HG03108 (cell line): ENCODE results near the gene ARRB1.
"Not testable (repeated sequence)": the region's sequence is repeated elsewhere in the genome, so short reads cannot be mapped to it uniquely, and the experiment has no call there.

Experiments
- ATAC-seq: cut with Tn5 transposase; IDR thresholded peaks from one replicate; pipeline ENCODE4 v1.9.1; 2021; ENCODE audit warnings: moderate library complexity; ENCODE audit not compliant: unreplicated experiment

The ARRB1 gene

DNA sequence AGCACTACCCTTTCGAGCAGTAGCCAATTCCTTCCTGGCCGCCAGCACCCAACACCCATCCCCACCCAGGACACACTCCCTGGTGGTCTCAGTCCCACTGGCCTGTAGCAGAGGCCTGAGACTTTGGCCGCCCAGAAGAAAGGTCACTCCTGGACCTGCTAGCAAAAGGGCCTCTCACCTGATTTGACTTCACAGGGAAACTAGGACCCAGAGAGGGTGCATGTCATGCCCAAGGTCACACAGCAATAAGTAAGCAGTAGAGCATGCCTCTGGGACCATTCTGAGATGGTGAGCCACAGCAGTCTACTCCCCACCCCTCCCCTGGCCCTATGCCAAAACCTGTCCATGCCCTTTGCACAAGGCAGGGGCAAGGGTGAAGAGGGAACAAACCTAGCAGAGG is 7.3 kb downstream of the ARRB1 start:
- ATAC-seq = no peak

DNA sequence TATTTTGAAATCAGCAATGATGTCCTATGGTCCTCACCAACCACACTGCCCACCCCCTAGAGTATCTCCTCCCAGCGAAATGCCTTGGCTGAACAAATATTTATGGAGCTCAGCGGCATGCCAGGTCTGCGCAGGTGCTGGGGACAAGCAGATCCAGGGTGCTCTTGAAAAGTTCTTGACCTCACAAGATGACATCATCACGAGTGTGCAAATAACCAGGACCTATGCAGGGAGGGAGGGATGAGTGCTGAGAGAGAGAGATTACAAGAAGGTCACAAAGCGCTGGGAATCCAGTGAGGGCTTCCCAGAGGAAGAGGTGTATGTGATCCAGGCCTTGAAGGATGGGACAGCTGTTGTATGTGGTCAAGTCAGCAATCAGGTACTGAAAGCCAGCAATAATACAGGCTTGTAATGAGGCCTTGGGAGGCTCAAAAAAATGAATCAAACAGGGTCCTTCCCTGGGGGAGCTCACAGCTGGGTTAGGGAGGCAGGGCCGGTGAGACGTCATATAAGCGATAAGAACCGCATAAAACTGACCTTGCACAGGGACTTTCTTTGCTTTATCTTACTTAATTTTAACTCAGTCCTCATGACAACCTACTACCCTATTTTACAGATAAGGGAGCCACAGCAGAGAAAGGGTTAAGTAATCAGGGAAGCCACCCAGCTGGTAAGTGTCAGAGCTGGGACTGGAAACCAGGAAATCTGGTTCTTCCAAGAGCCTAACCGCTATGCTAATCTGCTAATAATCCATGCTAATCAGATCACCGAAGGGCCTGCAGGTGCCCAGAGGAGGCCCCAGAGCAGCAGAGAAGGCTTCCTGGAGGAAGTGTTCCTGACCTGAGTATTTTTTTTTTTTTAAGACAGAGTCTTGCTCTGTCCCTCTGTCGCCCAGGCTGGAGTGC is 8.2 kb downstream of the ARRB1 start:
- no peak for ATAC-seq

DNA sequence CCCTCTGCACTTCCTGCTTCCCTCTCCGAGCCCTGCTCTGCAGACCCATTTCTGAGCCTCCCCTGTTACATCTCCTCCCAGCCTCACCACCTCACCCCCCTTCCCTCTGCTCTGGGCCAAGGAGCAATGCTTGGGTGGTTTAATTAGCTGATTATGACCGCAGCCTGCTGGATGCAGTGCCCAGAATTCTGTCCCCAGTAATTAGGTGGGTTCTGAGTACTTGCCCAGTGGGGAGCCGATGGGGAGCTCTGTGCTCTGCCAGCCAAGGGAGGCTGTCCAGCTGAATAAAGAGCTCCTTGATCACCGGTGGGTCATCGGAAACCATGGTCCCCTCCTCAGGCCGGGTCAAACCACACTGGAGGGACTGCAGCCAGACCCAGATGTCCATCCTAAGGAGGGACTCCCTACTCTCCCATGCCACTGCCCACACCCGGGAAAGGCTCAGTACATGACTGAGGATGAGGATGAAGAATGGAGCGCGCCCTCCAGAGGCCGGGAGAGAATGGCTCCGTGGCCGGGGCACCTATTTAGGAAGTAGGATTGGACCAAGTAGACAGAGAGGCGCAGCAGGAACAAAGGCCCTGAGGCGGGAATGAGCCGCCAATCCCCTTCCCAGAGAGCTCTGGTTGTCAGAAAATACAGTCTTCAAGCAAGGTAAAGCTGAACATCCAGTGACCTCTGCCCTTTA is 9.1 kb downstream of the ARRB1 start:
- ATAC-seq = no peak

DNA sequence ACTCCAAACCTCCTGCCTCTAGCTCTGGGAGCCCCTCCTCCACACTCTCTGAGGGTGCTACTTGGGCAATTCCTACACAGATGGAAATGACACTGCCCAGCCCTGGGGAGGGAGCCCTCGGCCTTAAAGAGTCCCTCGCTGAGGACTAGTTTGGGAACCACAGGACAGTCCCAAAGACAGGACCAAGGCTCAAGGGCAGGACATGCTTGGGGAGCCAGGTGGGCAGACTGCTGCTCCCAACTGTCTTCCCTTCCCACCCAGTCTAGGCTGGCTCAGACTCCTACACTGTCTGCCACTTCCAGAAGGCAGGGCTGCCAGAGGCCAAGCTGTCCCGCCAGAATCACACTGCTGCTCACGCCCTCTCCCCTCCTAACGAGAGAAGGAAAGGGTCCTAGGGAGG is 9.8 kb downstream of the ARRB1 start:
- no peak for ATAC-seq

DNA sequence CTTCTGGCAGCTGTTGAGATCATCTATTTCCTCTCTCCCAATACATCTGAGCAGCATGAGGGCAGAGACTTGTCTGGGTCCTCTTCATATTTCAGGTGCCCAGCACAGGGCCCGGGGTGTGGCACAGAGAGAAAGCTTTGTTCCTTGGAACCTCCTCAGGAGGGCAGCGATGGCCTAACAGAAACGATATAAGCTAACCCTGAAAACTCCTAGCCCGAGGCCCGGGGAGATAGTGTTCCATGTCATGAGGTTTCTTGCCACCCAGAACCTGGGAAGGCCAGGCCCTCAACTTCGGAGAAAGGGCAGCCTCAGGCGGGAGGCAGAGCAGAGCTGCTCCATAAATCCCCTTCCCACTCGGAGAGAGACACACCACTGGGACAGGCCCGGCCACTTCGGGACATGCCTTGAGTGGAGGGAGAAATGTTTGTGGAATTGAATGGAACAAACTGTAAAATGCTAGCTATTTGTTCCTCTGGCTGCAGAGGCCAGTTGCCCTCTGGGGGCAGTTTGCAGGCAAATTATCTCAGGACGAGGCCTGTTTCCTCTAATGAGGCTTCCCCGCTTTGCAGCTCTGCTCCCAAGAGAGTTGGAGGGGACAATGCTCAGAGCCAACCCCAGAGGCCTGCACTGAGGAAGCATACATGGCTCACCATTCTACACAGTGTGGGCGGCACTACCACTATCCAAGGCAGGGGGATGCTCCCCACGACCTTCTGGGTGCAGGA is 11.6 kb downstream of the ARRB1 start:
- no peak for ATAC-seq

DNA sequence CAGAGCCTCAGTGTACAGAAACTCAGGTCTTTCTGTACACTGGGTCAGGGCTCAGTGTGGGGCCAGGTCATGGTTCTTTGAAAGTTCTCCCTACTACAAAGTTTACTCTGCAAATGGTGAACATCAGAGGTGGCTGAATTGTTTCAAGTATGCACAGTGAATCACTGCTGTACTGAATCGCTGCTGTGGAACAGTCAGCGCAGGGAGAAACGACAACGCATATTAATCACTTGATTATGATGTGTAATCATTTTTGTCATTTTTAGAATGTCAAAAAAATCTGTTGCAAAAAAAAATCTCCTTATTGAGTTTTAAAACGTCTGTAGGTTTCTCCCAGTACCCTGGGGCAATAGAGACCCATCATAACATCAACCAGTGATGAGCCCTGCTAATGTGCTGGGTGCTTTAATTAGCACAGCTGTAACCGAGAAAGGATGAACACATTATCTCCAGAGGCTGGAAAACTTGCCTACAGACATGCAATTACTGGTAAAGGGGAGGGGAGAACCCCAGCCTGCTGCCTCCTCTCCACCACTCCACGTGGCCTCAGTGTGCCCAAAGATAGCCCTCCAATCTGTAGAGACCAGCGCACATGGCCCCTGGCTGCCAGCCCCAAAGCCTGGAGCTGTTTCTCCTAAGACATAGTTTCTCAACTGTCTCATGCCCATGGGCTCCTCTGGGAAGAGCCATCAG is 12.8 kb downstream of the ARRB1 start:
- no peak for ATAC-seq

DNA sequence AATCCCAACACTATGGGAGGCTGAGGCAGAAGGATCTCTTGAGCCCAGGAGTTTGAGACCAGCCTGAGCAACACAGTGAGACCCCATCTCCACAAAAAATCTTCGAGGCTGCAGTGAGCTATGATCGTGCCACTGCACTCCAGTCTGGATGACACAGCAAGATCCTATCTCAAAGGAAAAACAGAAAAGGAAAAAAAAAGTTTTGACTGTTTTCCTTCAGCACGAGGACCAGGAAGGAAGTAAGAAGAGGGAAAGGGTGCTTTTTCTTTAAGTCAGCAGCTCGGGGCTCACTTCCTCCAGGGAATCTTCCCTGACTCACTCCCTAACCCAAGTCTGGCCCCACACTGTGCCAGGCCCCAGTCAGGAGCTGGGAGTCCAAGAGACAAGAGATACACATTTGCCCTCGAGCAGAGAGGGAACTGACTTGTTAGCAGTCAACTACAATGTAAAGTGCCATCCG is 14.2 kb downstream of the ARRB1 start:
- ATAC-seq = no peak

DNA sequence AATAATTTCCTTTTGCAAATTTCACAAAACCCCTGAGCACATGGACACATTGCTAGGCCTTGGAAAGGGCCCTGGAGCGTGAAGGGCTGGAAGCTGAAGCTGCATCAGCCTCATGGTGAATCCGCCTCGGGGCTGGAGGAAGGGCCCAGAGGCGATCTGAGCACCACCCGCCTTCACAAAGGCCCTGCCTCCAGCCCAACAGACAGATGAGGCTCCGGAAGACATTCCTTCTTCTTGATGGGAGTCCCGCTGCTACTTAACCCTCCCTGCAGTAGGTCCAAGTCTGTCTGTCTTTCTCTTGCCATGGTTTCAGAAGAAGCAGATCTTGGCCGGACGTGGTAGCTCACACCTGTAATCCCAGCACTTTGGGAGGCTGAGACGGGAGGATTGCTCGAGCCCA is 16.5 kb downstream of the ARRB1 start:
- no peak for ATAC-seq

DNA sequence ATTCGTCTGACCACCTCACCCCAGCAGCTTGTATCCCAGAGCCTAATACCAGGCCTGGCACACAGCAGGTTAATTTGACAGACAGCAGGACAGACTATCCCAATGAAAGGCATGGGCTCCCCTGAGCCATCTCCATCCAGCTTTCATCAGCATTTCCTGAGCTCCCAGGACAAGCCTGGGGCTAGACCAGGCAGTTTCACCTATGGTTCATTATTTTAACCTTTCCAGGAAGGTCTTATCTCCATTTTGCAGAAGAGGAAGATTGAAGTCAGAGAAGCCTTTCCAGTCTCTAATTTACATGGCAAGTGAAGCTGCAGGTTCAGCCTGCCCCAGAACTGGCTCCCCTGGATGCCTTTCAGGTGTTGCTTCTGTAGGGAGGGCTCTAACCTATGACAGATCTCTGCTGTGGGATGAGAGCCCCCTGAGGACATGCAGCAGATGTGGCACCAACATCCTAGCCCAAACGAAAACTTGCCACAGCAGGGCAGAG is 17.0 kb downstream of the ARRB1 start:
- ATAC-seq = no peak

DNA sequence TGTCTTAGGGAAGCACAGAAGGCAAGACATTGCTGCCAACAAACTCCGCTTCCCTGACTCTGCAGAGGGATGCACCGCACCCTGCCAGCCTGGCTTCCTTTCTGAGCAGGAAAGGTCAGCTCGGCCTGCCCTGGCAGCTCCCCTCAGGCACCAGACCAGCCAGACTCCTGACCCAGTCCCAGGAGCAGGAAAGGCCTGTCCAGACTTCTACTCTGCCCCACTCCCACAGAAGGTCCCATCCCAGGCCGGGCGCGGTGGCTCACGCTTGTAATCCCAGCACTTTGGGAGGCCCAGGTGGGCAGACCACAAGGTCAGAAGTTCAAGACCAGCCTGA is 17.7 kb downstream of the ARRB1 start:
- no peak for ATAC-seq

DNA sequence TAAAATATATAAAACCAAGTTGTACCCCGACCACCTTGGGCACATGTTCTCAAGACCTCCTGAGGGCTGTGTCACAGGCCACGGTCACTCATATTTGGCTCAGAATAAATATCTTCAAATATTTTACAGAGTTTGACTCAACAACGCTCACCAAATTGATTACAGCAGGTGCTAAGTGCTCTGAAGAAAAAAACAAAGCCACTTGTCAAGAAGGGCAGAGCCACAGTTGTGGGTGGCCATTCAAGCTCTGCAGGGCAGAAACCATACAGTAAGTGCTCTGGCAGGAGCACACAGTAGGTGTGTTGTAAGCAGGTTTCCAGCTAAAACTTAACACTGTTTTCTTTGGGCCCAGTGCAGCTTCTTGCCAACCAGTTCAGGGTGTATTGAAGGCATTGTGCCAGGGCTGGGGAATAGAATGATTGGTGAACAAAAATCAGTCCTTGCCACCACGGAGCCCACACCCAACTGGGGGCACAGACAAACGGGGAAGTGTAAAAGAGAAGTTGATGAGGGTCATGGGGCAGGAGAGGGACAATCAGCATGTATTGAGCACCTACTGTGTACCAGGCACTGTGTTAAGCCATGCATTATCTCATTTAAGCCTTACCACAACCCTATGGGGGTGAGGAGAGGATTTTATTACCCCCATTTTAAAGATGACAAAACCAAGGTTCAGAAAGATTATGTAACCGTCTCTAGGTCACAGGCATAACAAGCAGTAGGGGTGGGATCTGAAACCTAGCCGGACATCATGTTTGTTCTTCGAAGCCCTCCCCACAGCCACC is 18.2 kb downstream of the ARRB1 start:
- ATAC-seq = no peak

DNA sequence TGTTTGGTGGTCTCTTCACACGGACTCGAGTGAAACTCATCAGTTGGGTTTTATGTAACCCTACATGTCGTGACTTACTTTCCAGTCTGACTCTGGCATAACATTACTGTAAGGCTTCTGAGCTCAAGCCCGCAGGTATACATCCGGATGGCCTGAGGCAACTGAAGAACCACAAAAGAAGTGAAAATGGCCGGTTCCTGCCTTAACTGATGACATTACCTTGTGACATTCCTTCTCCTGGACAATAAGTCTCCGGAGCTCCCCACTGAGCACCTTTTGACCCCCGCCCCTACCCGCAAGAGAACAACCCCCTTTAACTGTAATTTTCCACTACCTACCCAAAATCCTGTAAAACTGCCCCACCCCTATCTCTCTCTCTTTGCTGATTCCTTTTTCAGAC is 19.7 kb downstream of the ARRB1 start:
- ATAC-seq = not testable (repeated sequence)

DNA sequence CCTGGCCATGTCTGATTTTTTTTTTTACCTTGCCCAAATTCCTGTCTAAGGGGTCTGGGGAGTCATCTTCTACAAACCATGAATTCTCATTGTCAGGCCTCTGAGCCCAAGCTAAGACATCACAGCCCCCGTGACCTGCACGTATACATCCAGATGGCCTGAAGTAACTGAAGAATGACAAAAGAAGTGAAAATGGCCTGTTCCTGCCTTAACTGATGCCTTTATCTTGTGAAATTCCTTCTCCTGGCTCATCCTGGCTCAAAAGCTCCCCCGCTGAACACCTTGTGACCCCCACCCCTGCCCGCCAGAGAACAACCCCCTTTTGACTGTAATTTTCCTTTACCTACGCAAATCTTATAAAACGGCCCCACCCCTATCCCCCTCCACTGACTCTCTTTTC is 20.2 kb downstream of the ARRB1 start:
- not testable (repeated sequence) for ATAC-seq

DNA sequence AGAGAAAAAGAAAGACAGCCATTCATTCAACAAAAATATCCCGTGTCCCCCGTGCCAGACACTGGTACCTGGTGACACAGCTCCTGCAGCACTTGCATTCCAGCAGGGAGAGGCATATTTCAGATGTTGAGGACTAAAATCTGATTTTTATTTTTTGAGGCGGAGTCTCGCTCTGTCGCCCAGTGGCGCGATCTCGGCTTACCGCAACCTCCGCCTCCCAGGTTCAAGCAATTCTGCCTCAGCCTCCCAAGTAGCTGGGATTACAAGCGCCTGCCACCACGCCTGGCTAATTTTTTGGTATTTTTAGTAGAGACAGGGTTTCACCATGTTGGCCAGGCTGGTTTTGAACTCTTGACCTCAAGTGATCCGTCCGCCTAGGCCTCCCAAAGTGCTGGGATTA is 20.6 kb downstream of the ARRB1 start:
- not testable (repeated sequence) for ATAC-seq

DNA sequence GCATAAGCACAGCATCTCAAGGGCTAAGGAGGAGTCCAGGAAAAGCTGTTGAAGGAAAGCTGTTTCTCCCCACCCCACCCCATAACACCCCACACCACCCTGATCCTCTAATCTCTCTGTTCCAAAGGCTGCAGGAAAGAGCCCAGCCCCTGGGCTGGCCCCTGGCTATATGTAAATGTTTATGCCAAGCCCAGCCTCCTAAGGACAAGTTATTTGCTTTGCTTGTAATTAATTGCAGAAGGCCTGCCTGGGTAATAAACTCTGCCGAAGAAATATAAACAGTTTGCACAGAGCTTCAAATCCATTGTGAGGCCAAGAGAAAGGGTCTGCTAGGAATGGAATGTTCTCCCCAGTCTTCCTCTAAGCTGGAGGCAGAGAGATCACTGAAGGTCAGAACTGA is 21.2 kb downstream of the ARRB1 start:
- ATAC-seq = no peak

DNA sequence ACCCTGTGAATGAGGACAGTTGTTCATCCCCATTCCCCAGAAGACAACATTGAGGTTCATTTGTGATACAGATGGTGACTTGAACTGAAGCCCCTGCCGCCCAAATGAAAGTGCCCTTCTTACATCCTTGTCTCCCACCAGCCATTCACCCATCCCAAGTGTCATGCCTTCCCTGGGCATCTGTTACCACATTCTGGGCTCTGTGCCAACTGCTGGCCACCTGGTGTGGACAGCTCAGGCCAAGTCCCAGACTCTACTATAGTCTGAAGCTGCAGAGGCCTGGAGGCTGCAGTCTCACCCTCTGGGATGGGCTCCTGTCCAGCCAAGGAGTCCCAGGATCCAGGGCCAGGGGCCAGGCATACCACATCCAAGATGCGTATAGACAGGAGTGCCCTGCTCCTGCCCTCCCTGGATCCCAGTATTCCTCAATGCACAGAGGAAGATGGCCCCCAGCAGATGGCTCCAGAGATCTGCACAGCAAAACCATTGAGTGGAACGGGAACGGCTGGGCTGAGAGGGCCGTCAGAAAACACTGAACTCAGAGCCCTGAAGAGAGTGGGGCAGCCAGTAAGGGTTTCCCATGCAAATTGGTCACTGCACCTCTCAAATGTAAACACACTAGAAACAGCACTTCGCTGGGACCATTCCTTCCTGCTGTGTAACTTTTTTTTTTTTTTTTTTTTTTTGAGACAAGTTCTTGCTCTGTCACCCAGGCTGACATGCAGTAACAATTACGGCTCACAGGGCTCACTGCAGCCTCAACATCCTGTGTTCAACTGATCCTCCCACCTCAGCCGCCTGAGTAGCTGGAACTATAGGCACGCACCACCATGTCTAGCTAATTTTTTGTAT is 22.8 kb downstream of the ARRB1 start:
- no peak for ATAC-seq

DNA sequence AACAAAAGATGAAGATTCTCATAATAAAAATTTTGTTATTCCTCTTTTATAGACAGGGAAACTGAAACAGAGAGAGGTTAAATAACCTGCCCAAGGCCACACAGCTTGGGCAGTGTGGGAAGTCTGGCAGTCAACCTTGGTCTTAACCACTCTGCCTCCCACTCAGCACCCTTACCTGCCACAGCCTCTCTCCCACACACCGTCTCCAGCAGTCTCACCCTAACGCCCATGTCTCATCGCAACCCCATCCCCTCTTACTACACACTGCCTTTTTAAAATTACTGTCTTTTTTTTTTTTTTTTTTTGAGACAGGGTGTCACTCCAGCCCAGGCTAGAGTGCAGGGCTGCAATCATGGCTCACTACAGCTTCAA is 25.0 kb downstream of the ARRB1 start:
- no peak for ATAC-seq

DNA sequence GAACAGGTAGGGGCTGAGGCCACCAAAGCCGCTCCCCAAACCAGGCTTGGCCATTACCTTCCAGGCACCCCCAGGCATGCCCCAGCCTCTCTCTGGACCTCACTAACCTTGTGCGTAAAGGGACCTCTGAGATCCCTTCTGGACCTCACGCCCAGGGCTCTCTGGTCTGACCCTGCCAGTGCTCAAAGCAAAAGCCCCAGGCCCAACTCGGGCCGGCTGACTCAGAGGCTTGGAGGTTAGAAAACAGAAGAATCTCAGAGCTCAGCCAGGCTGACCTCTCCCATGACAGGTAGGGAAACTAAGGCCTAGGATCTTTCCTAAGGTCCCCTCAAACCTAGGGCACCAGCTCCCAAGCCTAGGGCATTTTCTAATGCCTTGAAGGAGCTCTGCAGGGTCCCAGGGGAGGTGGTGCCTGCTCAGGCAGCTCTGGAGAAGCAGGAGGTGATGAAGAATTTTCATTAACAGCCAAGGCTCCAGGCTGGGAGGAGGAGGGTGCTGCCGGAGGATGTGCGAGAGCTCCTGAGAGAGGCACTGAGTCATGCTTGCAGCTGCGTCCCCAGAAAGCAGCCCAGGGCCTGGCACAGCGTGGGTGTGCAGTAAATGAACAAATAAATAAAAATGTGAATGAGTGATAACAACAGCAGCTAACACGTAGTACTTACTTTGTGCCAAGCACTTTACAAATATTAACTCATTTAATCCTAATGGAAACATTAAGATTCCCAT is 25.6 kb downstream of the ARRB1 start:
- ATAC-seq = no peak

DNA sequence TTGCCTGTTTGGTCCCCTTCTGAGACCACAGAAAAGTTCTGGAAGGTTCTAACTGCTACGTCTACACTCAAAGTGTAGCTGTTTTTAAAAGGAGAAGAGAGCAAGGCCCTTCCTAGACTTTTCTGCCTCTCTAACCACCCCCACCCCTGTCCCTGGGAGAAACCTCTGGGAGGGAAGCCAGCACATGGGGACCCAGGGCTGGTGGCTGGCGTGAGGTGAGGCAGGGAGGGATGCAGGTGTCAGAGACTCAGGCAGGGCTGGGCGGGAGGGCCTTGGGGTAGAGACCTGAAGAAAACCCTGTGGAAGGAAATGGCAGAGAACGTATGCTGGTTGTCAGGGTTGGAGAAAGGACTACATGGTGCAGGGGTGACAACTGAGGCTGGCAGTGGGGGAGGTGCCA is 26.7 kb downstream of the ARRB1 start:
- no peak for ATAC-seq
